Hindlimb muscle (tissue), 1 donor: ENCODE data around the gene PGR. TPM values are rescaled to one million over a fixed set of nuclear protein-coding genes. Genes with fewer than 3 reads are reported as not detected.
"Not testable (repeated sequence)": the region's sequence is repeated elsewhere in the genome, so short reads cannot be mapped to it uniquely, and the experiment has no call there.

ENCODE experiments used
- DNase-seq: peaks from one replicate; pipeline ENCODE4 v3.0.0-alpha.2; 2013
- polyA plus RNA-seq: library from polyadenylated mRNA; unstranded; fragments of 120-200 nt; gene quantifications from one replicate; pipeline ENCODE4 v1.2.1, GENCODE V29; 2013; ENCODE audit not compliant: insufficient read length

PGR gene
- polyA plus RNA-seq, 1 donor = 0.01 TPM

DNA sequence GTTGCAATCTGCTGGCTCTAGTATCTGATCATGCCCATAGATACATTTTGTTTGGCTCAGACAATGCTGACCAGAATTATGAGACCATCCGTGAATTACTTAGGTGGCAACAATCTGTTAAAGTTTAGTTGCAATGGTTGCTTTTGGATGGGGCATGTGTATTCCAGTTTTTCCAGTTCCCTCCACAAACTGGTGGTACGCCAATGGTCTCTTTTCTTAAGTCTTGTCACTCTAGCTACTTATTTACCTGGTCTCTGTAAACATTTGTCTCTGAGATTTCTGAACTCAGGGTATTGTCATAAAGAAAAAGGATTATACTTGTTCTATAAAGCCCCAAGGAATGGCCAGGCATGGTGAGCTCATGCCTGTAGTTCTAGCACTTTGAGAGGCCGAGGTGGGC, 65.9 kb downstream of the PGR start:
- DNase-seq = no peak

DNA sequence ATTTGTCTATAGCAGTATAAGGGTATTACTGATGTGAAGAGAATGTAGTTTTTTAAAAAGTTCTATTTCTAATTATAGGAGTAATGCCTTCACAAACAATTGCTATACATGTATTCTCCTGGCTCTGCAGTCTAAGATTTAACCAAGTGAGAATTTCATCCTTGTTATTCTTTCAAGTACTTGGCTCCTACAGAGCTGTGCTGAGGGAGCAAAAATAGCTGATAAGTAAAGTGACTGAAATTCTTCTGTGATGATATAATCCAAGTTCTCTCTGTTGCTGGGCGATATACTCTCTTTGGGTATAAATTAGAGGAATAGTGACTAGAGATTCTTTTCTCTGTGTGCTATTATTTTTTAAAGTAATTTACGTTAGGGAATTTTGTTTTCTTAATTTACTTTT, 68.0 kb downstream of the PGR start:
- no peak for DNase-seq

DNA sequence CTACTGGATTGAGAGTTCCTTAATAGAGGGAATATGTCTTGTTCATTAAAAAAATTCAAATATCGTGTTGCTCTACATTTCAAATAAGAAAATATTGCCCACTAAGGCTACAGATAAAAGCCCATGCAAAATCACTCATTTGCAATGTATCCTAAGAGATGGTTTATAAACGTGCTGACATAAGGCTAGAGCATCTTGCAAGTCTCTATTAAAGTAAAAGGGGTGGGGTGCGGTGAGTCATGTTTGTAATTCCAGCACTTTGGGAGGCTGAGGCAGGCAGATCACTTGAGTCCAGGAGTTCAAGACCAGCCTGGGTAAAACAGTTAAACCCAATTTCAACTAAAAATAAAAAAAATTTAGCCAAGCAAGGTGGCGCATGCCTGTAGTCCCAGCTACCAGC, 70.3 kb downstream of the PGR start:
- DNase-seq = no peak

DNA sequence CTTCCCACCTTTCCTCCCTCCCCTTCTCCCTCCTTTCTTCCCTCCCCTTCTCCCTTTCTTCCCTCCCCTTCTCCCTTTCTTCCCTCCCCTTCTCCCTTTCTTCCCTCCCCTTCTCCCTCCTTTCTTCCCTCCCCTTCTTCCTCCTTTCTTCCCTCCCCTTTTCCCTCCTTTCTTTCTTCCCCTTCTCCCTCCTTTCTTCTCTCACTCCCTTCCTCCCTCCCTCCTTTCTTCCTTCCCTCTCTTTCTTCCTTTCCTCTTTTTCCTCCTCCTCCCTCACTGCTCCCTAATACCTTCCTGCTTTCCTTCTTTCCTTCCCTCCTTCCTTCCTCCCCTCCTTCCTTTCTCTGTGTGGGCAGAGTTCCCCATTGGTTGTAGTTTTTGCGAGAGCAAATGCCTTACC, 76.1 kb downstream of the PGR start:
- DNase-seq = no peak

DNA sequence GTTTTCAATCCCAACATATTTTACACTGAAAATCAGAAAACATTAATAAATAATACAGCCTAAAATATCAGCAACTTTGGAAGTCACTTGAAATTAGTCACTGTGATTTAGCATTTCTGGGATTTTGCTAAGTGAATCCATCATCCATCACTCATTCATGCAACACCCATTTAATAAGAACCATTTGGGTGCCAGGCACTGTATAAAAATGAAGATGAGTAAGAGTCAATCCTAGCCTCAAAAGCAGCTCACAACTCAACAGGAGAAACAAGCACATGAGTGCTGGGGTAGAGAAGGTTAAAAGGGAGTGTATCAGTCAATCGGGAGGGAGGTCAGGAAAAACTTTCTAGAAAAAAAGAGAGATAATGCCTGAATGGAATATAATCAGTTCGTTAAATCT, 77.9 kb downstream of the PGR start:
- no peak for DNase-seq

DNA sequence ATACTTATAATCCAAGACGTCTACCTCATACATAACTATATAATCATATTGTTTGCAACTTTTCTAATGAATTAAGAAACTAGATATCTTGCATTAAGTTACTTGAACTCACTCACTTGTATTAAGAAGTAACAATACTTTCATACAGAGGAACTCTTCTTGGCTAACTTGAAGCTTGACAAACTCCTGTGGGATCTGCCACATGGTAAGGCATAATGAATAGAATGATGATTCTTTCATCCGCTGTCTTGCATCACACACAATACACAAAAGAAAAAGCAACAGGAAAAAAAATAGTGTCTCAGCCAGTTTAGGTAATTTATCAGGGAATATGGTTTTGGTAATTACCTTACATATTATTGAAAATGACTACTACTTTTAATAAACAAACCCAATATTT, 79.8 kb downstream of the PGR start:
- DNase-seq = no peak

DNA sequence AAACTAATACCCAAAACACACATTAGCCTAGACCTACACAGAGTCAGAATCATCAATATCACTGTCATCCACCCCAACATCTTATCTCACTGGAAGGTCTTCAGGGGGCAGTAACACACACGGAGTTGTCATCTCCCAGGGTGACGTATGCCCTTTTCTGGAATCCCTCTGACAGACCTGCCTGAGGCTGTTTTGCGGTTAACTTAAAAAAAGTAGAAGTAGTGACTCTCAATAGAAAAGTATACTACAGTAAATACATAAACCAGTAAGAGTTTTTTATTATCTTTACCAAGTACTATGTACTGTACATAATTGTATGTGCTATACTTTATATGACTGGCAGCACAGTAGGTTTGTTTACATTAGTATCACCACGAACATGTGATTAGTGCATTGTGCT, 80.5 kb downstream of the PGR start:
- no peak for DNase-seq

DNA sequence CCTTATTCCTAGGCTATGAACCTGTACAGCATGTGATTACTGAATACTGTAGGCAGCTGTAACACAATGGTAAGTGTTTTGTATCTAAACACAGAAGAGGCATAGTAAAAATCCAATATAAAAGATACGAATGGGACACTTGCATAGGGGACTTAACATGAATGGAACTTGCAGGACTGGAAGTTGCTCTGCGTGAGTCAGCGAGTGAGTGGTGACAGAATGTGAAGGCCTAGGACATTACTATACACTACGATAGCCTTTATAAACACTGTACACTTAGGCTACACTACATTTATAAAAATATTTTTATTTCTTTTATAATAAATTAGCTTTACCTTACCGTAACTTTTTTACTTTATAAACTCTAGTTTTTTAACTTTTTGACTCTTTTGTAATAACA, 81.1 kb downstream of the PGR start:
- no peak for DNase-seq

DNA sequence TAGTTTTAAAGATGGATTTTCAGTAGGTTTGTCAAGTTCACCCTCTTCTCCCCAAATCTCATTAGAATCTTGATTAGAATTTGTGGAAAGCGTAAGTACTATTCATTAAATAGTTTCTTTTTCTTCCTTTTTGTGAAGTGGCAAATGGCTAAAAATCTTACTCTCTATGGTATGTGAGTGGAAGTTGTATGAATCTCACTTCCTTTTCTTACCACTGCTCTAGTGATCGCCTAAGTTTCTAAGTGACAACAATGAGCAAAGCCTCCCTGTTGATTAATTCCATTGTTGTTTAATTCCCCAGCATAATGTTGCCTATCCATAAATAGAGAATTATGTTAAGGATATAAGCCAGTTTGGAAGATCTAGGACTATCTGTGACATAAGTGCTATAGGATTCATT, 82.7 kb downstream of the PGR start:
- DNase-seq = no peak

DNA sequence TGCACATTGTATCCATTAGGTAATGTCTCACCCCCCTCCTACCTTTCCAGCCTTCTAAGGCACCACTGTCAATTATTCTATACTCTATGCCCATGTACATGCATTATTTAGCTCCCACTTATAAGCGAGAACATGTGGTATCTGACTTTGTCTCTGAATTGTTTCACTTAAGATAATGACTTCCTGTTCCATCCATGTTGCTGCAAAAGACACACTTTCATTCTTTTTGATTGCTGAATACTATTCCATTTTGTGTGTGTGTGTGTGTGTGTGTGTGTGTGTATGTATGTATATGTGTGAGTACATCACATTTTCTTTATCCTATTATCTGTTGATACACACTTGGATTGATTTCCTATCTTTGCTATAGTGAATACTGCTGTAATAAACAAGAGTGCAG, 84.2 kb downstream of the PGR start:
- DNase-seq = no peak

DNA sequence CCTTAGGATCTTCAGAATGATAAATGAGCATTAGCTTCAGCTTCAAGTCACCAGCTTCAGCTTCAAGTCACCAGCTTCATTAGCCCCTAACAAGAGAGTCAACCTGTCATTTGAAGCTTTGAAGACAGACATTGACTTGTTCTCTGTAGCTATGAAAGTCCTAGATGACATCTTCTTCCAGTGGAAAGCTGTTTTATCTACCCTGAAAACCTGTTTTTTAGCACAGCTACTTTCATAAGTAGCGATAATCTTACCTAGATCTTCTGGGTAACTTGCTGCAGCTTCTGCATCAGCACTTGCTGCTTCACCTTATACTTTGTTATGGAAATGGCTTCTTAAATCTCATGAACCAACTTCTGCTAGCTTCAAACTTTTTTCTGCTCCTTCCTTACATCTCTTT, 85.7 kb downstream of the PGR start:
- DNase-seq = no peak

DNA sequence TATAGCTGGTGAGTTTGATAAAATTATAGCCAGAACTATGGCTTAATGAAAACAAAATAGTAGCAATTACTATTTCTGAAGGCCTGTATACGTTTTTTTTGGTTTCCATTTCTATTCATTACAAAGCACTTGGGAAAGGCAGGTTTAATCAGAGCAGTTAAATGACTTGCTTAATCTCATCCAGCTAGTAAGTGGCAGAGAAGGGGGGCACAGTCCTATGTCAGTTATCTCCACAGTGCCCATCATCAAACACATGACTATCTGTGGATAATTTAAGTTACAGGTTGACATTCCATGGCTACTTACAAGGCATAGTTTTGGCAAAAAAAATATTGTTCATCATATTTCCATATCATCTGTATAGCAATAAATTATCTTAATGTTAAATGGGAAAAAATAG, 93.7 kb downstream of the PGR start:
- DNase-seq = no peak

DNA sequence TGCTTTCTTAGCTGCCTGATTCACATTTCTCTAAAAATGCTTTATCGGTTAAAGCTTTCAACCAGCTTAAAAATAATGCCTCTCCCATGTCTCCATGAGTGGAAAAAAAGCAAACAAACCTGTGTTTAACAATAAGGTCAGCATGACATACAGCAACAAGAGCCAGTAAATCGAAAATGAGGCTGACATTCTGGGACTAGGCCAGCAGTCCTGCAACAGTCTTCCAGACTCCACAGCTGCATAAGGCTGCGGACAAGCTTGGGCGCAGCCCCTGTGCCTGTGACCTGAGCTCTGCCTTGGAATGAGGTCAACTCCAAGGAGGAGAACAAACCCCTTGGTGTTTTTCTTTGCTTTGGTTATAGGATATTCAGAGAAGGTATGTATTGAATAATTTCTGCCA, 95.5 kb downstream of the PGR start:
- peak; percentile 85 for DNase-seq

DNA sequence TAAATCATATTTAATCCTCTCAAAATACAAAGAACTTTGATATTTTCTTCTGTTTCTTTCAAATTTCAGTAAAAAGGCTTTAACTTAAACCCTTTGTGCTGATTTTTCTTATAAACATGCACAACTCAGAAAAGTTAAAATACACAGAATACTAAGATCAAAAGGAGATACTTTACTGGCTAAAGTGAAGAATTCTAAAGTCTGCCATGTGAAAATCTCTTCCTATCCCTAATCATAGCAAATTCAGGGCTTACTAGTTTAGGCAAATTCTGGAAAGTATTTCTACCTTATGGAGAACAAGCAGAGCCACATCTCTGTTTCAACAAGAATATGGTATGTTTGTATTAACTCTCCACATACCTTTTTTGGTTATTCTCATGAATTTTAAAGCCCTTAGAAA, 96.6 kb downstream of the PGR start:
- DNase-seq = no peak

DNA sequence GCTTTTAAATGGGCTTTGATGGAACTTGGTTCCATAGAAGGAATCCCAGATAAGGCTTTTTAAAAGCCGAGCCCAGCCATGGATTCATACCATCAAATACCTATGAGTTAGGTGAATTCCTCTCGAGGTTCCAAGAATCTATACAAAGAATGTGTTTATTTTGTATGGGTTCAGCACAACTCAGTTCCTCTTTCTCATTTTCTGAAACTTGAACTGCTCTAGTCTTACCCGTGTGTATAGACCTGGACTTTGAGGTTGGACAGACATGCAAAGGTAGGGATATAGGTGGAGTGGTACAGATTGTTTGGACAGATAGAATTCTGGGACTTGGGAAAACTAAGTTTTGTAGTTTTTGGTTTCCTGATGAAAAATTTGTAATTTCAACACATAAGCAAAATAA, 97.9 kb downstream of the PGR start:
- DNase-seq = no peak

DNA sequence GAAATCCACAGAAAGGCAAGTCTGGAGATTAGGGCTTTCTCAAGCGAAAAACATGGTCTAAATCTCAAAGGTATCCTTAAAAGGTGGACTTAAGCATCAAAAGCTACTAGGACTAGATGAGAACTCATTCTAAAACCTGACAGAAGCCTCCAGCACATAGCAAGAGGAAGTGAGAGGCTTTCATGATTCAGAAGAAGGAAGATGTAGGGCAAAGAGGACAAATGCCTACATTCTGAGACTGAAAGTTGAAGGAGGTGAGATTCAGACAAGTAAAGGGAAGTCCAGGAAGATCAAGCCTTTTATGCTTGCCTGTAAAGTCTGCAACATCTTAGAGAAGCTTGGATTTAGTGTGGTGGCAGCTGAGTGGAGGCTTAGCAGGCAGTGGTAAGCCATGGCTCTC, 98.9 kb downstream of the PGR start:
- no peak for DNase-seq

DNA sequence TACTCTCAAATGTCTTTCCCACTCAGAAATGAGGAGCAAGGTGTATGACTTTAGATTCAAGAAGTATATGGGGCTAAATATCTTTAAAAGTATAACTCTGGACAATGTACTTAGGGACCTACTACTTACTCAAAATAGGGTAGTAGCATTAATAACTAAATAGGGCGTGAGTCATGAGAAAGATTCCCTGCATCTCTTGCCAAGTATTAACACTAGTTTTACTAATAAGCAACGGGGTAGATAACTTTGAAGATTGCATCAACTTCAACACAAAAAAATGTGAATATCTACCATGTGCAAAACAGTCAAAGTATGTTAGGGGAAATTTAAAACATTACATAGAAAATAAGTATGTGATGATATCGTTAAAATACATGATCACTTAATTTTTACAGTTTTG, 99.6 kb downstream of the PGR start:
- no peak for DNase-seq

DNA sequence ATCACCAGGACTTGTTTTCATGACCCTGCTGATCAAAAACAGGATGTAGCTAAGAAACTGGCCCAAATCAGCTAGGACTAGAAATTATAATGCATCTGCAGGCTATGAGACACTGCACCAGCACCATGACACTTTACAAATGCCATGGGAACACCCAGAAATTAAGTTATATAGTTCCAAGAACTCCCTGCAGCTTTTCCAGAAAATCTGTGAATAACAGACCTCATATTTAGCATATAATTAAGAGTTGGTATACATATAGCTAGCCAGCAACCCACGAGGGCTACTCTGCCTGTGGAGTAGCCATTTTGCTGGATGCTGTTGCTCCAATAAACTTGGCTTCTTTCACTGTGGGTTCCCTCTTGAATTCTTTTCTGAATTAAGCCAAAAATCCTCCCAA, 101.0 kb downstream of the PGR start:
- no peak for DNase-seq

DNA sequence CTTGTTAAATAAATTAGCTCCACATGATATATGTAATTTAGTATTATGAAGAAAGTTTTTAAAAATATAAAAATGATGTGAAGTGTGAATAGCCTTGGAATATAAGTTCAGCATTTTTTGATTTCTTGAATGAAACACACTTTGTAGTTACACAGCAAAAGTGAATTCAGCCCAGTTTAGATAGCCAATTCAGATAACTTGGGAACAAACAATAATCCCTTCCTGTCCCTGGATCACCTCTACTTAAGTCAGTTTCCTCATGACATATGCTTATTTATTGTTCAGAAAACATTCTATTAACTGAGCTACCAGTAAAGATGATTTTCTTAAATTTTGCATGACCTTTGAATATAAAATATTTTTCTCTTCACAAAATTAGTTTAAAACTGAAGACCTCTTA, 107.4 kb downstream of the PGR start:
- DNase-seq = no peak

DNA sequence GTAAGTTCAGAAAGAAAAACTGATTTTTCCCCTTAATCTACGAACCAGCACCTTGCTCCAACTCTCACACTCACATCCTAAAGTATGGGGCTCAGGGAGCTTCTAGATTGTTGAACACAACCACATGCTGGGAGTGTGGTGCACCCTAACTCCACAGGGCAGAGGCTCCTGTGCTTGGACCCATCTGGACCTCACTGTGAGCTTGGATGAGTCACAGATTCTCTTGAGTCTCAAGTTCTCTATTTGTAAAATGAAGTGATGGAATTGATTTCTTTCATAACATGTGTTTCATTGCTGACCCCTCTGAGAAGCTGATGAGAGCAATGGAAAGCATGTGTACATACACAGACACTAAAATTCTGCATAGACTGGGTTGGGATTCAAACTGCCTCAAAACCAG, 109.7 kb downstream of the PGR start:
- no peak for DNase-seq

DNA sequence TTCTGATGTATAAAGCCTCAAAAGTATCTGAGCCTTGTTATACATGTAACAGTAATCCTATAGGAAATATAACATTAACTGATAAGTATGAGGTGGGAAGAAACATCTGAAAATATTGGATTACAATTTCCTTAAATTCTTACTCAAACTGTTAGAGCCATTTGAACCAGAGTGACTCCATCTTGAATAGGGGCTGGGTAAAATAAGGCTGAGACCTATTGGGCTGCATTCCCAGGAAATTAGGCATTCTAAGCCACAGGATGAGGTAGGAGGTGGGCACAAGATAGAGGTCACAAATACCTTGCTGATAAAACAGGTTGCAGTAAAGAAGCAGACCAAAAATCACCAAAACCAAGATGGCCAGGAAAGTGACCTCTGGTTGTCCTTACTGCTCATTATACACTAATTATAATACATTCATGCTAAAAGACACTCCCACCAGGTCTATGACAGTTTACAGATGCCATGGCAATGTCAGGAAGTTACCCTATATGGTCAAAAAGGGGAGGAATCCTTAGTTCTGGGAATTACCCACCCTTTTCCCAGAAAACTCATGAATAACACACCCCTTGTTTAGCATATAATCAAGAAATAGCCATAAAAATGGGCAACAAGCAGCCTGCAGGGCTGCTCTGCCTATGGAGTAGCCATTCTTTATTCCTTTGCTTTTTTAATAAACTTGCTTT, 114.9 kb downstream of the PGR start:
- no peak for DNase-seq

DNA sequence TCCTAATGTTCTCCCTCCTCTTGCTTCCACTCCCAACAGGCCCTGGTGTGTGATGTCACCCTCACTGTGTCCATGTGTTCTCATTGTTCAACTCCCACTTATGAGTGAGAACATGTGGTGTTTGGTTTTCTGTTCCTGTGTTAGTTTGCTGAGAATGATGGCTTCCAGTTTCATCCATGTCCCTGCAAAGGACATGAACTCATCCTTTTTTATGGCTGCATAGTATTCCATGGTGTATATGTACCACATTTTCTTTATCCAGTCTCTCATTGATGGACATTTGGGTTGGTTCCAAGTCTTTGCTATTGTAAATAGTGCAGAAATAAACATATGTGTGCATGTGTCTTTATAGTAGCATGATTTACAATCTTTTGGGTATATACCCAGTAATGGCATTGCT, 115.9 kb downstream of the PGR start:
- DNase-seq = not testable (repeated sequence)

DNA sequence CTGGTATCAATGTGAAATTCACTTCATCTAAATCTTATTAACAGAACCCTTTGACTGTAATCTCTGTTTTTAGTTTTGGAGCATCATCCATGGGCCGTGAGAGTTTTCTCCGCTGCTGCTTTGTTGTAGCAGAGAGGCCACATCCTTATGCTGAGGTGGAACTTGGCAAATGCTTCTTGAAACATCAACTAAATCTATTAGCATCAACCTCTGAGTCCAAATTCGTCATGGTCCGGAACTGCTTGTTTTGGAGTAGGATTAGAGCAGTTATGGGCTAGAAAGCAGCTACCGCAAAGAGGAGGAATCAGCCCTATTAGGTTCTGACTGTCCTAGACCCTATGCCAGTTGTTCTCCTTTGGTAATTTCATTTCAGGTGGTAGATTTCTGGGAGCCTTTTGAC, 117.7 kb downstream of the PGR start:
- no peak for DNase-seq

DNA sequence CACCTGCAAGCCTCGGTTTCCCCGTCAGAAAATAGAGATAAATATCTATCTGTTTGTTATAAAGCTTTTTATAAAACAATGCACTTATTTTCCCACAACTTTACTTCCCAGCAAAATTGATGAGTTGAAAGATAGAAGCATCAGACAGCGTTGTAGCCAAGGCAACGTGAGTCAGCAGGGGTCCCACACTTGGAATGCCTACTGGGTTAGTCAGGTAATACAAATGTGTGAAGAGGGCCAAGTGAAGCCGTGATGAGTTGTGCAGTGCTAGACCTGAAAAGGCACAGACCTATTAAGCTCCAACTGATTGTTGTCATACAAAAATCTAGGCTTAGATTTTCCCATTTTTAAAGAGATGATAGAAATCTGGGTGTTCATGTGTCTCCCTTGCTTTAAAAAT, 118.7 kb downstream of the PGR start:
- DNase-seq = no peak

DNA sequence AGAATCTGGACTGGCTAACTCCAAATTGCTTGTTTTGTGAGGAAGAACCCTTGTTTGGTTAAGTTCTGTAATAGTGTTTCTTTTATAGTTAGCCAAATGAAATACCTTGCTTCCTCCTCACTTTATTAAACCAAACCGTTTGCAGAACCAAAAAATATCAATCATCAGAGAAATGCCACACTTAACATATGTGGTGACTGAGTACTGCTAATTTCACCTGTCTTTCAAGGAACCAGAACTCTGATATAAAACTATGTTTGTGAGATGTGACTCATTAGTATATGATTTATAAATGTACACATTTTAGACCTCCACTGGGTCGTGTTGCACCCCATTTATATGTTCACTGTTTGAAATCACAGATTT, 119.9 kb downstream of the PGR start:
- DNase-seq = no peak
